DMS 273 treated with DMSO at 0.1 percent for 48 hours (cell line): ENCODE results near the gene SF1.

Experiments
- DNase-seq: peaks from one replicate; lab custom pipeline; 2025; lab: John Stamatoyannopoulos, UW

SF1 gene

DNA sequence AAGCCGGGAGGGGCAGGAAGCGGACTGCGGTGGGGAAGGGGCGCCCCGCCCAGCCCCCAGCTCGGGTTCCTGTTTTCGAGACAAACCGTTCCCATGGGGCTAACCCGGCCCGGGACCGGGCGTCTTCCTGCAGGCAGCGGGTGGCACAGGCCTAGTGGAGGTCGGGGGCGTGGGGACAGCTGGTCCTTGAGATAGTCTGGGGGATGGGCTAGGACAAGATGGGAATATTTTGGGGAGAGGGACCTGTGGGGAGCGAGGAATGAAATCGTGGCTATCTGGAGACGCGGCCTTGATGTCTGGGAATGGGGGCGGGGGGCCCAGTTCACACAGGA is 33.2 kb downstream of the SF1 start:
- DNase-seq, result no peak

DNA sequence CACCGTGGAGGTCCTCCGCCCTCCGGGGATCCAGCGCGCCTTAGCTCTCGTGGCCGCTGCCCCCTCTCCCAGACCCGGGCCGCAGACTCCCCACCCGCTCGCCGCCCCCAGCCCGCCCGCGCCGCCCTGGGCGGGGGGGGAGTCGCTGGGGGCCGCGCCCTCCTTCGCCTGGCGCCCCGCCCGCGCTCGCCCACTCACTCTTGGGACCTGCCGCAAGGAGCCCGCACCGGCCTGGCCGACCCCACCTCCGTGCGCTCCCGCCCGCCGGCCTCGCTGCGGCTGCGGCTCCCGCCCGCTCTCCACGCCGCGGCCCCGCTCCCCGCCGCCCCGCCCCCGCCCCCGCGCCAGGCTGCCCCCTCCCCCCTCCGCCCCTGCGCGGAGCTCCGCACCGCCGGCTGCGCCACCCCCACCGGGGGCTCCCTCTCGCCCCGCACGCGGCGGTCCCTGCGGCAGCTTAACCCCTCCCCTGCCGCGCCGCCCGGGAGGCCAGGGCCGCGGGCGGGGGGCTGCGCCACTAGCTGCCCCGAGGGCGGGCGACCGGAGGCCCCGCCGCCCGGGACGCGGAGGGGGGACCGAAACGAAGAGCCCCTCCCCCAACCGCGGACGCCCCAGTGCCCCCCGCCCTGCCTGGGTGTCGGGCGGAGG is 33.7 kb downstream of the SF1 start:
- DNase-seq, result no peak

DNA sequence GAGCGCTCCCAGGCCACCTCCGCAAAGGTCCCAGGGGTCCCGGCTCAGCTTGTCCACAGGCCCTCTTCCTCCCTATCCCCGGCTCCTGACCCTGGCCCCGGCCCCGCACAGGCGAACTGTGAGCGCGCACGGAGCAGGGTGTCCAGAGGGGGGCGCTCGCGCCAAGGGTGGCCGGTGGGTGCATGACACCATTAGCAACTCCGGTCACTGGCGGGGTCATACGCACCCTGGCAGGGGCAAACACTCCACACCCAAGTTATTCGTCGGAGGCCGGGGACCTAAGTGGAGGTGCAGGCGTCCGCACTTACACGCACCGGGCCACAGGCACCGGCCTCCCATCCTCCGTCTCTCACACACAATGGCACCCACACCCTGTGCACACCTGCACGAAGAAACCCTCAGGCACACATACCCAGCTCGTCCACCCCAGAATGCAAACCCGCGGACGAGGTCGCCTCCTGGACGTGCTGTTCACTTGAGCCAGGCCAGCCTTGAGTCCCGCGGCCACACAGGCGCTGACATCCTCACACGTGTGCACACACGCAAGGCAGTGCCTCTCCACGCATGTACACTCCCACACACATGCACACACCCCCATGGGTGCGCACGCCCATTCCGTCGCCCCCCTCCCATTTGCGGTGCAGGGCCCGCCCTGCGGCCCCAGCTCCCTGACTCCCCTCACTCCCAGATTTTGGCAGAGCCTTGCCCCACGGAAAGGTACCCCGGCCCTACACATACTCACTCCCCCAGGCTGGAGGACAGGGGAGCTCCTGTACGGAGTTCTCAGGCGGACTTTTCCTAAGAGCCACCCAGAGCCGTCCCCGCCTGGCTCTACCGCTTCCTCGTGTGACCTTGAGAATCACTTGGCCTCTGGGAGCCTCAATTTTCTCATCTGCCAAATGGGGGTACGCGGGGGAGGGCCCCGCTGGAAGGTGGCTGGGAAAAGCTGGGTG is 34.5 kb downstream of the SF1 start, which contains the start of gene RASGRP2:
Gene RASGRP2, minus strand, starts transcription at position 552 of the 953 bp plus-strand sequence. CDS start 1,276 bp downstream, outside the sequence.
- no peak for DNase-seq

DNA sequence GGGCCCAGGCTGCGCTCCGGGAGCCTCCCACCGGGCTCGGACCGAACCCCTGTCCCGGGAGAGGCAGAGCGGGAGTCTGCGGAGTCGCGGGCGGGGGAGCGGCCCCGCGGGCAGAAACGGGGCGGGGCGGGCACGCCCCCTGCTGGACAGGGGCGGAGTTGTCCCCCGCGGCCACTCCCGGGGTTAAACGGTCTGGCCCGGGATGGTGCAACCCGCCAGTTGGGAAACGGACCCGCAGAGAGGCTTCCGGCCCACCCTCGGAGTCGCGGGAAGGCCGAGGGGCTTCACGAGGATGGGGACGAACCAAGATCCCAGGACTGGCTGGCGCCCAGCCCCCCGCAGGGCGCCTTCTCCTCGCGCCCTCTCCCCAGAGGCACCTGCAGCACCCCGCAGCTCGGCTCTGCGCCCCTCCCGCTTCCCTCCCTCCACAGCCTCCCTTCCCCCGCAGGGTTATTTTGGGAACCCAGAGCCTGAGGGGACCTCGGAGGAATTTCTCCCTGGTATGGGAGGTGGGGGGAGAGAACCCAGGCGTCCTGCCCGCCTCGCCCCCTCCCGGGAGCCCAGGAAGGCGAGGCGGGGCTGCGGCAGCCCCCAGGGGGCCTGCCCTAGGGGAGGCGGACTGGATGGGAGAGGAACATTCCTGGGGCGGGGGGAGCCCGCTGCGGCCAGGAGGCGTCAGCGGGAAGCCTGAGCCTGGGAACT is 35.3 kb downstream of the SF1 start:
- DNase-seq, result no peak

DNA sequence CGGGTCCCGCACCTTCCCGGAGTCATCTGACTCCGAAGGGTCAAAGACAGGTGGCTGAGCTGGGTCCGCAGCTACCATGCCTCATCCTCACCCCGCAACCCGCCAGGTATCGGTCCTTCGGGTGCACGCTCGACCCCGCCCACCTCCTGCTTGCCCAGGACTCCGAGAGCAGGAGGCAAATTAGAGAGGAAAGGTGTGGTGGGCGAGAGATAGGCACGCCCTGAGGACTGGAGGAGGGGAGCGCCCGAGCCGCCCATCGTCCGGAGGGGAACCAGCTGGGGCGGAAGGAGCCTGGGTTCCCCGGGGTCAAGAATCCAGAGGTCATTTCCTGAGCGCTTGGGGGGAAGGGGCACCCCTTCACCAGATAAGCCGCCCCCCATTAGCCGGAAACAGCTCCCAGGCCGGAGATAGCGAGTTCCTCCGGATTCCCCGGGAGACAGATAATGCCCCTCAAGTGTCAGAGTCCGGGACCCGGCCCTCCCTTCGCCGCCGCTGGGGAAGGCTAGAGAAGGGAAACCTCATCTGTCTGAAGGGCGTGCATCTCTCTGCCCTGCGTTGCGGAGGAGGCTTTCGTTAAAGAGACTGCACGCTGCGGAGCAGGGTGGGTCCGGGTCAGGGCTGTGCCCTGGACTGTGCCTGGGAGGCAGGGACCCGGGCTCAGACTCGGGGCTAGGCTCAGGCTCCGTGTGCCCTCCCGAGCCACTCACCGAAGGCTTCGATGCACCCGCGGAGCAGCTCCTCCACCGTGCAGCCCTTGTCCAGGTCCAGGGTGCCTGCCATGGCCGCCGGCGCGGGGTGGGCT is 36.1 kb downstream of the SF1 start:
- no peak for DNase-seq

DNA sequence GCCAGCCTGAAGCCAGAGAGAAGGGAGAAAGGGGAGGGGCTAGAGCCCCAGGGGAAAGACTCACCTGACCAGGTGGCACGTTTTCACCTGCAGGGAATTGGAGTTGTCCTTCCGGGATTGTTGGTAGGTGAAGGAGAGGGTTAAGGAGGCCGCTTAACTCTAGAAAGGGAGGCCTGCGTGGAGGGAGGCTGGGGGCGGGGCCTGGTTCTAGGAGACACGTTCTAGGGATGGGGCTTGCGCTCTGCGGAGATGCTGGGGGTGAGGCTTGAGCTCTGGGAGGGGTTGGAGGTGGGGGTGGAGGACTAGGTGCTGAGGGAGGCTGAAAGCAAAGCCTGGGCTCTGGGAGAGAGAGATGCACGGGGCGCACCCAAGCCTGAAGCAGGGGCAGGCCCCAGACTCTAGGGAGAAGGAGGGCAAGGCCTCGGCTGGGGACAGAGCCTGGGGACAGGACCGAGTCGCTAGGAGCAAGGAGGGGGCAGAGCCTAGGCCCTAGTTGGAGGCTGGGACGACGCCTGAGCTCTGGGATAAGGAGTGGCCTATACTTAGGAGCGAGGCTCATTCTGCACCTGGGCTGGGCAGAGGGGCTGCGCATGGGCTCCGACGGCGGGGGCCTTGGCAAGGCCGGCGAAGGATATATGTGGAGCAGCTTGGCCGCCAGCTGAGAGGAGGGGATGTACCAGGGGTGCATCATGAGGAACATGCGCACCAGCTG is 36.8 kb downstream of the SF1 start:
- DNase-seq, result no peak

DNA sequence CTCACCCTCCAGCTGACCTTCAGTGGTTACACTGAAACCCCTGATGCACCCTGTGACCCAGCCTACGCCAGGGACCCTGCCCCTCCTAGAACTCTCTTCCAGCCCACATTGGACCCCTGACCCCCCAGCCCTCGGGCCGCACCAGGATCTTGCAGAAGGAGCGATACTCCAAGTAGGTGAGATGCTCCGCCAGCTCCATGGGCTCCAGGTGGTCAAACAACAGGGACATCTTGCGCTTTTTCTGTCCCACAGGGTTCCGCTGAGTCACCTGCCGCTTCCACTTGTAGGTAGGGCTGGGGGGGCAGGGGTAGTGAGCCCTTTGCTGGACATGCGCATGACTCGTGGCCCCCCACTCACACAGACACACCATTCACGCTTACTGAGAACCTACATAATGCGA is 38.5 kb downstream of the SF1 start:
- no peak for DNase-seq

DNA sequence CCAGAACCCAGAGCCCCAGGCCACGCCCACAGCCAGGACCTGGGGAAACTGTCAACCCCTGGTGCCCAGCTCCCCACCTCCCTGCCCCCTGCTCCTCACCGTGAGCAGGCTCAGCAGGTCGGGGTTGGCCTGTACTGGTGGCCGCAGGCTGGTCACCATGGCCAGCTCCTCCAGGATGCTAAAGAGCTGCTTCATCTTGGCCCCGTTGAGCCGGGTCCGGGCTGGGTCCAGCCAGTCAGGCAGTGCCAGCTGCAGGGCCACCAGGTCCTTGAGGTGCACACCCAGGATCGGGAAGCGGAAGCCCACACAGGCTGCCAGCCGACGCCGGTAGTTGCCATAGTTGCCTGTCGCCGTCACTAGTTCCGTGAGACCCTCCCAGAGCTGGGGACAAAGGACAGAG is 41.7 kb downstream of the SF1 start:
- DNase-seq, result no peak

DNA sequence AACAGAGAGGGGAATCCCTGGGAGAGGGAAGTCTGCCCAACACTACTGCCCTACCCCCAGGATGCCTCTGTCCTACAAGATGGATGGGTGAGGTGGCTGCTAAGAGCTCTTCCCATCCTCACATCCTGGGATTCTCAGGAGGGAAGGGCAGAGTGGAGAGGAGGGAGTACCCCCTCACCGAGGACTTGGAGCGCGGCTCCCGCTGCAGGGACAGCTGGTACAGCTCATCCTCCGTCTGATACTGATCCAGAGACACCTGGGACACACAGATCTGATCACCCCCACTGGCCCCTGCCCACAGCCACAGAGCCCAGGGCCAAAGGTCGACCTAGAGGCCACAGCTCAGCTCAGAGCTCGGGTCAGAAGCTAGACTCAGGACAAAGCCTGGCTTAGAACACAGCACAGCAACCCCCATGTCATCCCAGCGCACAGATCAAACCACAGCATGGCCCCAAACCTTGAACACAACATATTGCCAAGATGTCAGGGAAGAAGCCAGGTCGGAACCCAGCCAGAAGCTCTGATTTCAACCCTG is 42.5 kb downstream of the SF1 start:
- no peak for DNase-seq

DNA sequence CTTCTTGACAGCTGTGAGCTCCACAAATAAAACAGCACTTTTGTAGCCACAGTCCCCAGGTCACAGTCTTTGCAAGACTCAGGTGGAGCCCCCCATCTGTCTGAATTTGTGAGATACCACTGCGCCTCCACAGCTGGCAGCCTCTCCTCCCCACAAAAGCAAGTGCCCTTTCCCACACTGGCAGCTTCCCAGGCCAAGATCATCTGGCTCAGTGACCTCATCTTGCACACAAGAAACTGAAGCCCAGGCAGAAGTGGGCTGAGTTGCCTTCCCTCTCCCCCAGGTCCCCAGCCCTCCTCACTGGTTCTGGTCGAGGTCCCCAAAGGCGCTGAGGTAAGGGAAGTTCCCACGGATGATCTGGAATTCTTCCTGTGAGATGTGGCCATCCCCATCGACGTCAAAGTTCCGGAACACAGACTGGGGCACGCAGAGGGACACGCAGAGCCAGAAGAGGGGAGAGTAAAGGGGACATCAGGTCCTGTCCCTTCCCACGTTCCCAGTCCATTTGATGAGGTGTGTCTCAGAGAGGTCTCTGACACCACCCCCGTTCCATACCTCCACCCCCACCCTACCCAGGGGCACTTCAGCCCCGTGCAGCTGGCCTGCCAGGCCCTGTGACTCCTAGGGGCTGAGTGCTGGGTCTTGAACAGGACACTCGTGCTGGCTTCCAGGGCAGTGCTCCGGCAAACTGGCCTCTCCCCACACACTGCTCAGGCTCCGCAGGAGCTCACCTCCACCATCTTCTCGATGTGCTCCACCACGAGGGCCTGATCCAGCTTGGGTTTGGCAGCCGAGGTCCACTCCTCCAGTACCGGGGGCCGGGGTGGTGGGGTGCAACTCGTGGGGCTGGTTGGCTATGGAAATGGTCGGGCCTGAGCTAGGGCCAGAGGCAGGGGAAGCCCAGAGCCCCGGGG is 43.3 kb downstream of the SF1 start:
- DNase-seq, result no peak

DNA sequence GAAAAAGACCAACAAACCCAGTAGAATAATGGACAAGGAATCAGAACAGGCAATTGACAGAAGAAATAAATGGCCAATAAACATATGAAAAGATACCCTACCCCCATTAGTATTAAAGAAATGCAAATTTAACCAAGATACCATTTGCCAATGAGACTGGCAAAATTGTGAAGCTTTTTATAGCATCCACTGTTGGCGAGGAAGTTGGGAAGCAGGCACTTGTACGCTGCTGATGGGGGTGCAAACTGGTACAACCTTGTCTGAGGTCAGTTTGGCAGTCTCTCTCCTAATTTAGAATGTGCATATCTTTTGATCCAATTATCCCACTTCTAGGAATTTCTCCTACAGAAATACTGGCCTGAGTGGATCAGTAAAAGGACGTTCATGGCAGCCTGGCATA is 46.7 kb downstream of the SF1 start:
- DNase-seq, result no peak

DNA sequence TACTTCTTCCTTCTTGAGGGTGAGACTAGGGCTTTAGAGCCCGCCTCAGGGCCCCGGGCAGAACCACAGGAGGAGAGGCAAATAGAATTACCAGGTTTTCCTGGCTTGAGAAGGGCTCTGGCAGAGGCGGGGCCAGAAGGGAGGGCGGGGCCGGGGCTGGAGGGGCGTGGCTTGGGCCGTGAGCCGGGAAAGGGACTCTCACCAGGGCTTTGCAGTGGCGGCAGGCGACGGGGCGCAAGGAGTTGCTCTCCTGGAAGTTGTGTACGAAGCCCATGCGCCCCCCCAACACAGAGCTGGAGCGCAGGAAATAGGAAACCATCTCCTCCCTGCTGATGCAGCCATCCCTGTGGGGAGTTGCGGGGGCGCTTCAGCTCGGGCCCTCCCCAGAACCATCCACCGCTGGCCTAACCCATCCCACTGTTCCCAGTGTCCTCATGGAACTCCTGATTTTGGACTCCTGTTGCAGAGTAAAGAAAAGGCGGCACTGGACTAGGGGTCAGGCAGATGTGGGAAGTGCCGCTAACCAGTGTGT is 48.4 kb downstream of the SF1 start:
- DNase-seq, result no peak

DNA sequence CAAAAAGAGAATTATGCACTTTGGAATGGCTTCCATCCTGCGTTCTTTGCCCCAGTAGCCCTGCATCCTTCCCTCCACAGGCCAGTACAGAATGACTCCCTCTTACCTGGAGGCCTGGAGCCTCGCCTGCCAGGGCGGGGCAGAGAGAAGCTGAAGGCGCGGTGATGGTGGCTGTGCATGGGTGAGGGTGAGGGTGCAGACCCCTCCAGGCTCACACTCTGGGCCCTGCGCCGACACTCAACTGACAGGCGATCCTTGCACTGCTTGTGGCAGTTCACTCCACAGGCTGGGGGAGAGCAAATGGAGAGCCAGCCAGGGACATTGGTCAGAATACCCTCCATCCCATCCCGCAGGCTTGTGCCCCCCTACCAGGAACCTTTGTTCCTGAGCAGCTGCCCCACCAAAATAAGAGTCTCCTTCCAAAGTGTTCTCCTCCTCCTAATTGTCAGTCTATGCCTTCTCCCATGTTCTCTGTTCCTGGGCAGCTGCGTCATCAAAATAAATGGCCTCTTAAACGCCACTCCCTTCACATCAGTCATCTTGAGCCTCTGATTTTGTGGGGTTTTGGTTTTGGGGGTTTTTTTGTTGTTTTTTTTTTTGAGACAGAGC is 49.5 kb downstream of the SF1 start:
- no peak for DNase-seq

DNA sequence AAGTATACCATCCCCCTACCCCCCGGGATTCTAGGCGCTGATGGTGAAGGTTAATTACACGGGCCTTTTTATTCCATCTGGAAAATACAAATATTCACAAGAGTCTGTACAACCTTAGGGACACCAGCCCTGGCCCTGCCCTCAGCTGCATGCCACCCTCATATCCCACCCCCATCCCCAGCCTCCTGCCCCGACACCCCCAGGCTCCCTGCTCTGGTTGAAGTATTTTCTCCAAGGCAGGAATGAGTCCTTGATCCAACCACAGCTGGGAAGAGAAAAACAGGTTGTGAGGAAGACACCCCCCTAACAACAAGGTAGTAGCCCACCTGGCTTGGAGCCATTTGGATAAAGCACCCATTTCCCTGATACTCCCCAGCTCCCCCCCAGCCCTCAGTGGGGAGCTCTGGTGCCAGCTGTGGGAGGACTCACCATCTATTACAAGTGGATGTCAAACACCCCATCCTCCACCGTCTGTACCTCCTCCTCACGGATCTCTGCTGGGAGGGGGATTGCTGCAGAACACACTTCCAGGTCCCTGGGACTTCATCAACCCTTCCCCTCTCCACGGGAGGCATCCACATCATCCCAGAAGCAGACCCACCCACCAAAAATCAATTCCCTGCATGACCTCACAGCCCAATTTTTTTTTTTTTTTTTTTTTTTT is 51.3 kb downstream of the SF1 start:
- no peak for DNase-seq

DNA sequence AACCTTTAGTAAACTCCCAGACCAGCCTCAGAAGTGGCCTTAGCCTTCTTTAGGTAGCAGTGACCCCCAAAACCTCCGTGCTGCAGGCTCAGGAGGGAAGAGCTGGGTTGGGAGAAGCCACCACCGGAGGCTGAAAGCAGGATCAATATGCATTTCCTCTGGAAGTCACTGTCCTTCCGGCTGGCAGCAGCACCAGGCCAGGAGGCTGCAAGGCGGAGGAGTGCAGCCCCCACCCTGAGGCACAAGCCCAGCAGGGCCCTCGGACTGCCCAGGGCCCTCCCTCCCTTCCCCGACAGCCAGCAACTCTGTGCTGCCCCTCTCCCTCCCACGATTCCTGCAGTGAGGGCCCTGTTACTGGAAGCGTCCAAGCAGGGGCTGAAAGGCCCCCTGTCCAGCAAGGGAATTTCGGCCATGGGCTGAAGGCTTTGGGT is 52.1 kb downstream of the SF1 start:
- no peak for DNase-seq

DNA sequence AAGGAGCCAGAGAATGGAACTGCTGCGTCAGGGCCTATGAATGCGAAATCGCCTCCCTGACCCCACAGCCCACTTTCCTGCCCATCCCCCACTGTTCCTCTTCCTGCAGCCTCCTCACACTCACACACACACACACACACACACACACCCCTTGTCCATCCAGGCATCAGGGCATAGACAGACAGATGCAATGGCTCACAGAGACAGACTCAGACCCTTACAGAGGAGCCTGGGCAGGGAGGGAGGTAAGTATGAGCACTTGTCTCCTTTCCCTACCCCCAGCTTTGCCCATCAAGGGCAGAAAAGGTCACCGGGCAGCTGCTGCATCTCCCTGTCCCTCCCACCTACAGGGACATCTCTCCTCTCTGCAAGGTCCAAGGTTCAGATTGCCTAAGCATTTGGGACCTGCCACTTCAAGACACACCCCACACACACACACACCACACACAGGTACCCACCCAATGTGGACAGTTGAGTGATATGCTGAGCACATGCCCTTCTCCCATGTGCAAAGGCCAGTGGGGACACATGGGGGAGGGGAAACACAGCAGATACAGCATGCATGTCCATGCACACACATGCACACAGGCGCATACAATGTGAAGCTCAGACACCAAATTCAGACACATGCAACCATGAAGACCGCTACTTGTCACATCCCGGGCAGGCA is 53.3 kb downstream of the SF1 start:
- no peak for DNase-seq

DNA sequence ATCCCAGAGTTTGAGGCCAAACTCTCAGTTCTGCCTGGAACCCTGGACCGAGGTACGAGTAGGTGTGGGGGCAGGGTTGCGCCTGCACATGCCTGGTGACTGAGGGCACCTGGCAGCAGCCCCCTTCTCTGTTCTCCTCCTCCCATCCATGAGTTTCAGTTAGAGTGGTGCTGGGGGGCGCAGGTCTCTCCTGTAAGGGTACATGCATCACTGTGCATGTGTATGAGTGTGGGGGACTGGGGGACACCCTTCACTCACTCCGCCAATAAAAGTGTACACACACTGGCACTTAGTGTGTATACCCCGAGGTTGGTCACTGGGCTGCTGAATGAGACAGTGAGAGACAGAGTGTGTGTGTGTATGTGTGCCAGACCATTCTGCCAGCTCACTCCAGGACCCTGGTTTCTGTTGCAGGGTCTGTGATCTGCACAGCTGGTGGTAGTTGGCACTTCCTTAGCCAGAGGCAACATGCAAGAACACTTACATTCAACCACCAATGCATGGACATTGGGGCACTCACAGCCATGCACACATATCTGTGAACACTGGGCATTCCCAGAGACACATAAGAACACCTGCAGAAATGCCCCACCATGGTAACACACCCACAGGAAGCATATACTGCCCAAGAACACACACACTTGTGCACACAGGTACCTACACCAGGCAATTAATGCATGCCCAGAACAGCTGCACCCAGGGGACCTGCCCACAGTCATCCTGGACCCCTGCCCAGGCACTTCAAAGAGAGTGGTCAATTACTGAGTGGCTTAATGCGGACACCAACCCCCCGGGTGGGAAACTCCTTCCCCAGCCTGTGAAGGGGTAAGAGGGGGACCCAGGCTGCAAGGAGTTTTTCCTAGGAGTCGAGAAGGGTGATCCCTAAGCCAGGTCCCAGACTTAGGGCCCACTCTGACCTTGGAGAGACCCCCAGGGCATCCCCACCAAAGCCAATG is 54.2 kb downstream of the SF1 start:
- no peak for DNase-seq
